ENCODE measurements around the gene CS. TPM values are rescaled to one million over a fixed set of nuclear protein-coding genes. Genes with fewer than 3 reads are reported as not detected.

The CS gene
- total RNA-seq, 4 donors from 2014 or later, result 126 to 175 (median 133) TPM

GRCh38 chr12:56234746-56235436 is 65.2 kb downstream of the CS start:
- H3K4me3 ChIP-seq, result no peak overlapping the region
- intact Hi-C loops (cut with DNase I), result no loop called here

GRCh38 chr12:56231184-56231582 is 68.9 kb downstream of the CS start:
- no peak for TF ChIP-seq CTCF (IDR thresholded peaks at IDR 0.05)
- intact Hi-C loops (cut with DNase I), result no loop called here
- H3K27ac ChIP-seq, result no peak overlapping the region

More at GRCh38 chr12:56234746-56235436, 65.2 kb downstream of the CS start:
- H3K36me3 ChIP-seq, result peaks cover 0 to 34% (median 0%) of the 10 kb centered on the region in 3 donors
- no peak overlapping the region for H3K27ac ChIP-seq
- DNase-seq, result no peak
- 72 to 77% methylated on average over 16 of the region's 16 CpGs for WGBS, 2 donors
- no peaks in the 10 kb centered on the region for H3K27me3 ChIP-seq
- no peak for TF ChIP-seq POLR2A (IDR thresholded peaks at IDR 0.05)
- TF ChIP-seq CTCF (IDR thresholded peaks at IDR 0.05), result no peak
- no peaks in the 10 kb centered on the region for H3K4me1 ChIP-seq
- no peaks in the 10 kb centered on the region for H3K9me3 ChIP-seq

GRCh38 chr12:56230432-56231183 is 69.5 kb downstream of the CS start:
- Histone ChIP-seq H3K27ac (no peak overlapping the region), H3K4me3 (no peak overlapping the region), H3K9me3 (no peaks in the 10 kb centered on the region), H3K27me3 (no peaks in the 10 kb centered on the region), H3K4me1 (no peaks in the 10 kb centered on the region), H3K36me3 (peaks cover 0 to 38% (median 7%) of the 10 kb centered on the region in 3 donors)
- DNase-seq, result no peak
- WGBS, 2 donors, result 69 to 73% methylated on average over 5 of the region's 8 CpGs
- intact Hi-C loops (cut with DNase I), result no loop called here
- TF ChIP-seq POLR2A (IDR thresholded peaks at IDR 0.05) (no peak), CTCF (IDR thresholded peaks at IDR 0.05) (no peak)

More at GRCh38 chr12:56231184-56231582, 68.9 kb downstream of the CS start:
- WGBS, 2 donors, result 100% methylated on average over 1 of the region's 11 CpGs; no CpG with 5 or more reads in 1 of the 2 donors
- Histone ChIP-seq H3K36me3 (peaks cover 0 to 32% (median 7%) of the 10 kb centered on the region in 3 donors), H3K4me1 (no peaks in the 10 kb centered on the region), H3K27me3 (no peaks in the 10 kb centered on the region), H3K4me3 (no peak overlapping the region), H3K9me3 (no peaks in the 10 kb centered on the region)
- DNase-seq, result no peak

- no peak within 1 kb of the TSS for H3K27ac ChIP-seq
- intact Hi-C loops (cut with DNase I), result no loop called here
- WGBS, 2 donors, result 60 to 75% methylated on average over 4 of the region's 4 CpGs
Measured at GRCh38 chr12:56229916-56230431, 70.2 kb downstream of the CS start, which contains the start of gene SLC39A5. TSS of gene SLC39A5 (plus strand) at chr12:56230051. CDS start at chr12:56231275, 1,224 bp downstream.

More at GRCh38 chr12:56229916-56230431, 70.2 kb downstream of the CS start, which contains the start of gene SLC39A5:
- H3K36me3 ChIP-seq, result peaks cover 0 to 40% (median 7%) of the 10 kb centered on the region in 3 donors
- H3K4me3 ChIP-seq, result no peak within 1 kb of the TSS
- DNase-seq, result no peak
- H3K27me3 ChIP-seq, result no peaks in the 10 kb centered on the region
- H3K9me3 ChIP-seq, result no peaks in the 10 kb centered on the region
- no peak for TF ChIP-seq POLR2A (IDR thresholded peaks at IDR 0.05)
- TF ChIP-seq CTCF (IDR thresholded peaks at IDR 0.05), result no peak
- peaks cover 1 to 6% (median 3%) of the 10 kb centered on the region in 3 donors for H3K4me1 ChIP-seq

Measured in esophagus squamous epithelium (tissue), 5 donors.